Kidney (tissue), 14 donors: ENCODE data around the gene DNAJC27. TPM values are rescaled to one million over a fixed set of nuclear protein-coding genes. Genes with fewer than 3 reads are reported as not detected.

Experiments used
- DNase-seq, 5 donors: peaks; one replicate each; pipeline ENCODE4 v3.0.0-alpha.2; 2013 to 2020
- FAIRE-seq: peaks from 2 replicates; lab custom pipeline; 2012; peaks lifted over from hg19 to GRCh38; lab: Jason Lieb, UNC
- H3K27ac ChIP-seq, 2 donors: one replicate each; pipeline ENCODE4 v1.7.0; 2013; ENCODE audit warnings: low read depth in 2 of 2, low read length in 2 of 2, inconsistent platforms in 1 of 2
- H3K27me3 ChIP-seq: one replicate; pipeline ENCODE4 v1.7.1; 2013; ENCODE audit warnings: low read length, inconsistent platforms; ENCODE audit not compliant: control insufficient read depth, insufficient read depth
- H3K36me3 ChIP-seq, 3 donors: one replicate each; pipeline versions ENCODE4 v1.7.0 to v1.7.1; 2013; ENCODE audit warnings: low read length in 3 of 3, control low read depth in 1 of 3, inconsistent platforms in 1 of 3; ENCODE audit not compliant: insufficient read depth in 3 of 3, control insufficient read depth in 2 of 3
- H3K4me1 ChIP-seq, 3 donors: one replicate each; pipeline versions ENCODE4 v1.7.0 to v1.7.1; 2013; ENCODE audit warnings: low read length in 3 of 3, inconsistent platforms in 1 of 3, low read depth in 1 of 3; ENCODE audit not compliant: control insufficient read depth in 2 of 3, insufficient read depth in 2 of 3
- H3K4me3 ChIP-seq, 3 donors: one replicate each; pipeline versions ENCODE4 v1.7.0 to v1.8.1; 2013; ENCODE audit warnings: low read length in 3 of 3, control low read depth in 1 of 3, inconsistent platforms in 1 of 3
- H3K9ac ChIP-seq, 3 donors: one replicate each; pipeline versions ENCODE4 v1.7.0 to v1.7.1; 2013; ENCODE audit warnings: low read length in 3 of 3, control low read depth in 1 of 3, inconsistent platforms in 1 of 3
- H3K9me3 ChIP-seq, 3 donors: one replicate each; pipeline versions ENCODE4 v1.7.0 to v1.7.1; 2013; ENCODE audit warnings: low read length in 3 of 3, control low read depth in 1 of 3, inconsistent platforms in 1 of 3; ENCODE audit not compliant: control insufficient read depth in 2 of 3, insufficient read depth in 1 of 3
- CTCF ChIP-seq: IDR thresholded peaks from 3 replicates; pipeline ENCODE4 v1.5.1; 2012; ENCODE audit warnings: mild to moderate bottlenecking, moderate library complexity, borderline replicate concordance; ENCODE audit not compliant: insufficient read depth; ENCODE audit errors: extremely low read depth
- intact Hi-C: fragments of 100-400 bp; cut with DNase I; formaldehyde crosslinking; loops from one replicate; pipeline ENCODE4 v1.11.1; 2022
- polyA plus RNA-seq: library from polyadenylated mRNA; stranded (reverse); fragments of 350-450 nt; fragmentation: Illumina TruSeq; extraction: RNeasy Lipid Tissue Mini Kit (QIAGEN cat#74804); gene quantifications from one replicate; pipeline ENCODE4 v1.2.3, GENCODE V29; 2014; ENCODE audit warnings: low read depth, low replicate concordance; ENCODE audit not compliant: insufficient read depth
- total RNA-seq: library from RNA; stranded (reverse); fragmentation: NEBNext Ultra II Directional; extraction: Animal tissue kit (Norgen Biotek cat#: 25700); gene quantifications from one replicate; pipeline ENCODE4 v1.2.1, GENCODE V29; 2021
- donor health status: control.
- donor health status: control.
- donor health status: control.
- donor health status: control.
- donor health status: control.
- donor health status: DM: yes; HTN: yes; CAD: no.
- donor health status: Normal renal cell carcinoma (clear cell type).

The DNAJC27 gene
- total and polyA plus RNA-seq, 2 donors from 2014 or later = 3.2 to 11.4 TPM

GRCh38 chr2:24913911-24914310 is 57.8 kb downstream of the DNAJC27 start:
- H3K27ac ChIP-seq = no peak overlapping the region
- DNase-seq (no peak), FAIRE-seq (no peak)
- no peaks in the 10 kb centered on the region for H3K36me3 ChIP-seq
- H3K4me3 ChIP-seq = no peak overlapping the region
- H3K9ac ChIP-seq = no peak overlapping the region
- intact Hi-C loops = no loop called here
- no peaks in the 10 kb centered on the region for H3K27me3 ChIP-seq
- H3K4me1 ChIP-seq = peaks cover 0 to 2% (median 0%) of the 10 kb centered on the region in 3 donors
- H3K9me3 ChIP-seq = peaks cover 0 to 3% (median 0%) of the 10 kb centered on the region in 3 donors
- no peak for TF ChIP-seq CTCF

DNA sequence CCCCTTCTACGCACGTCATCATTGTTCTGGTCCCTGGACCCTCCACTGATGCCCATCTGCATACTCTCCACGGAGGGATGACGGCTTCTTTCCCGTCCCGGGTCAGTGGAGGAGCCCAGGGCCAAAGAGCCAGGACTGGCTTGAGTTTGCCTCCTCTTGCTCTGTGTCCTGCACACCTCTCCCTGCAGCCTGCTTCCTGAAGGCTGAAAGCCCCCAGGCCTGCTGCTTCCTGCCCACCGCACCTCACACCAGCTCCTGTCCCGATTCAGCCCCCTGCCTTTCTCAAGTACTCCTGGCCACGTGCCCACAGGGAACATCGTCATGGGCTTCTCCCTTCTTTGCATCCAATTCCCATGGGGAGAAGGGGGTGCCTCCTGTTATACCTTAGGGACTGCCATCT is 58.8 kb downstream of the DNAJC27 start:
- intact Hi-C loops = no loop called here
- H3K36me3 ChIP-seq = no peaks in the 10 kb centered on the region
- H3K9me3 ChIP-seq = peaks cover 0 to 3% (median 0%) of the 10 kb centered on the region in 3 donors
- no peak for TF ChIP-seq CTCF
- H3K4me3 ChIP-seq = no peak overlapping the region
- H3K27ac ChIP-seq = no peak overlapping the region
- DNase-seq (no peak), FAIRE-seq (no peak)
- H3K9ac ChIP-seq = no peak overlapping the region
- H3K27me3 ChIP-seq = no peaks in the 10 kb centered on the region
- no peaks in the 10 kb centered on the region for H3K4me1 ChIP-seq

GRCh38 chr2:24912523-24912922 is 59.2 kb downstream of the DNAJC27 start:
- peaks cover 0 to 3% (median 0%) of the 10 kb centered on the region in 3 donors for H3K9me3 ChIP-seq
- FAIRE-seq = no peak
- no peak for TF ChIP-seq CTCF
- H3K27me3 ChIP-seq = no peaks in the 10 kb centered on the region
- no peak overlapping the region for H3K27ac ChIP-seq
- DNase-seq = no peak
- H3K36me3 ChIP-seq = no peaks in the 10 kb centered on the region
- H3K4me1 ChIP-seq = no peaks in the 10 kb centered on the region
- intact Hi-C loops = no loop called here
- no peak overlapping the region for H3K9ac ChIP-seq
- H3K4me3 ChIP-seq = no peak overlapping the region

DNA sequence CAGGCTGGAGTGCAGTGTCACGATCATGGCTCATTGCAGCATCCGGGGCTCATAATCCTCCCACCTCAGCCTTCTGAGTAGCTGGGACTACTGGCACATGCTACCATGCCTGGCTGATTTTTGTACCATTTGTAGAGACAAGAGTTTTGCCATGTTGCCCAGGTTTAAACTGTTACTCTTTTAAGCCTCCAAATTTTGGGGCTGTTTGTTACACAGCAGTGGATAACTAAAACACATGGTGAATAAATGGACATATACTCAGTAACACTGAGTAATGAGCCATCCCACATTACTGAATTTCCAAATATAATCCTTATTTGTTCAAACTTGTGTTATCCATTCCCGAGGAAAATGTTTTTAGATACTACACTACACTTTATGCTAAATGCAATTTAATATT is 61.5 kb downstream of the DNAJC27 start:
- DNase-seq (no peak), FAIRE-seq (no peak)
- Histone ChIP-seq H3K4me3 (no peak overlapping the region), H3K36me3 (no peaks in the 10 kb centered on the region), H3K27ac (no peak overlapping the region), H3K9me3 (peaks cover 0 to 3% (median 0%) of the 10 kb centered on the region in 3 donors), H3K9ac (no peak overlapping the region), H3K27me3 (no peaks in the 10 kb centered on the region), H3K4me1 (no peaks in the 10 kb centered on the region)
- no peak for TF ChIP-seq CTCF
- intact Hi-C loops = no loop called here
